Testis (tissue), 3 donors: ENCODE measurements around the gene KRT34. TPM values are rescaled to one million over a fixed set of nuclear protein-coding genes. Genes with fewer than 3 reads are reported as not detected.

Experiments
- DNase-seq: peaks from one replicate; pipeline ENCODE4 v3.0.0-alpha.2; 2019
- H3K27ac ChIP-seq, 2 donors: fragments of 200-600 bp; sonication (generic); one replicate each; pipeline ENCODE4 v1.5.1; 2019
- H3K27me3 ChIP-seq: fragments of 200-600 bp; sonication (generic); one replicate; pipeline ENCODE4 v1.5.1; 2019
- H3K36me3 ChIP-seq: fragments of 200-600 bp; sonication (generic); one replicate; pipeline ENCODE4 v1.5.1; 2017; ENCODE audit warnings: low read depth; ENCODE audit errors: missing control alignments
- H3K4me1 ChIP-seq: fragments of 200-600 bp; sonication (generic); one replicate; pipeline ENCODE4 v1.5.1; 2019
- H3K4me3 ChIP-seq, 2 donors: fragments of 200-600 bp; sonication (generic); one replicate each; pipeline ENCODE4 v1.5.1; 2017 to 2019
- H3K9me3 ChIP-seq: fragments of 200-600 bp; sonication (generic); one replicate; pipeline ENCODE4 v1.5.1; 2017
- CTCF ChIP-seq, 3 experiments: fragments of 450-650 bp in 2 of 3; fragments of 200-600 bp in 1 of 3; sonication (generic) in 1 of 3; IDR thresholded peaks; one replicate each; pipeline ENCODE4 v1.5.1; 2016 to 2019; ENCODE audit warnings: antibody characterized with exemption in 3 of 3, mild to moderate bottlenecking in 2 of 3, moderate library complexity in 1 of 3
- POLR2A ChIP-seq: fragments of 450-650 bp; IDR thresholded peaks from one replicate; pipeline ENCODE4 v1.6.1; 2017; ENCODE audit warnings: antibody characterized with exemption, mild to moderate bottlenecking, moderate library complexity
- WGBS, 2 donors: methylation state at CpG; one replicate each; pipeline ENCODE4 v1.1.5; 2018; 5-methylcytosine and 5-hydroxymethylcytosine counted together
- intact Hi-C: fragments of 100-400 bp; cut with DNase I; formaldehyde crosslinking; loops from one replicate; pipeline ENCODE4 v1.15.1; 2023; ENCODE audit warnings: low total_unique reads
- polyA plus RNA-seq: library from polyadenylated mRNA; stranded (reverse); fragments of 350-450 nt; fragmentation: Illumina TruSeq; extraction: RNeasy Lipid Tissue Mini Kit (QIAGEN cat#74804); gene quantifications from one replicate; pipeline ENCODE4 v1.2.3, GENCODE V29; 2014; ENCODE audit warnings: low read depth, low replicate concordance; ENCODE audit not compliant: insufficient read depth
- total RNA-seq, 2 donors: library from RNA; depleted of rRNA; stranded (reverse); fragments of >200 nt; gene quantifications; one replicate each; pipeline ENCODE4 v1.2.3, GENCODE V29; 2016

The KRT34 gene
- total and polyA plus RNA-seq, 3 donors from 2014 or later, result 0.50 to 1.2 (median 0.55) TPM

GRCh38 chr17:41393826-41394225, 11.7 kb upstream of the KRT34 start:
- Histone ChIP-seq H3K4me3 (no peak overlapping the region), H3K27me3 (no peaks in the 10 kb centered on the region), H3K36me3 (no peaks in the 10 kb centered on the region), H3K4me1 (peaks cover 9% of the 10 kb centered on the region), H3K27ac (peak overlapping the region in 1 of 2 donors; percentile 39), H3K9me3 (no peaks in the 10 kb centered on the region)
- TF ChIP-seq CTCF (IDR thresholded peaks at IDR 0.05) (no peak), POLR2A (no peak)
- 69 to 74% methylated on average over 10 of the region's 10 CpGs for WGBS, 2 donors
- DNase-seq, result no peak
- intact Hi-C loops, result no loop called here

DNA sequence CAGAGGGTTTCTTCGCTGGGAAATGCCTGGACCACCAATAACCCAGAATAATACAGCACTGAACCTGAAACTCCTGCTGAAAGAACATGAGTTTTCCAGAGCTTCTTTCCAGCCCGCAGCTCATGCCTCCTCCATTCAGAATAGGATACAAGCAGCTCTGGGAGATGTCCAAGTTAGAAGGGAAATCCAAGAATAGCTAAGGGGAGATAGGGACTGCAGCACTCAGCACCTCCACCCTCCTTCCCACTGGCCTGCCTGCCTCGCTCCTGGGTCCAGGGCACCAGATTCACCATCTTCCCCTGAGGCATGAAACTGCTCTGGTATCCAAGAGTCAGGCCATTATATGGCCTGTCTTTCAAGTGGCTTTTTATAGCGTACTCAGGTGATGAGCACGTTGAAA, 11.2 kb upstream of the KRT34 start:
- TF ChIP-seq POLR2A, result no peak
- TF ChIP-seq CTCF (IDR thresholded peaks at IDR 0.05), result no peak
- WGBS, 2 donors, result 56 to 60% methylated on average over 5 of the region's 5 CpGs
- H3K4me1 ChIP-seq, result peaks cover 9% of the 10 kb centered on the region
- no peaks in the 10 kb centered on the region for H3K36me3 ChIP-seq
- intact Hi-C loops, result no loop called here
- H3K27ac ChIP-seq, result peak overlapping the region; percentile 22 to 39
- no peak for DNase-seq
- no peaks in the 10 kb centered on the region for H3K9me3 ChIP-seq
- no peaks in the 10 kb centered on the region for H3K27me3 ChIP-seq
- H3K4me3 ChIP-seq, result no peak overlapping the region

DNA sequence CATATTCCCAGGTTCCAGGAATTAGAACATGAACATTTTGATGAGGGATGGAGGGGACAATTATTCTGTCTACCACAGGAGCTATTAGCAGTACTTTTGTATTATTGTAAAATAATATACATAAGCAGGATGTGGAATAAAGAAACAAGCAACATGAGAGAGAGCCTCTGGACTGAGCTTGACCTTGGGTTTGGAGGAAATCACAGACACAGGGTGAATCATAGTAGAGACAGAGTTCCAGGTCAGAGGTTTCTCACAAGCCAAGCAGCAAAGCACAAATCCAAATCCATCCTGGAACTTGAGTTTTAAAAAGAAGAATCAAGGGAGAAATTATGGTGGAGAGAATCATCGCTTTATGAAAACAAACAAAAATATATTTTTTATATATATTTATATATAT, 10.2 kb upstream of the KRT34 start:
- Histone ChIP-seq H3K4me1 (peaks cover 9% of the 10 kb centered on the region), H3K27ac (peak overlapping the region in 1 of 2 donors; percentile 22), H3K9me3 (no peaks in the 10 kb centered on the region), H3K4me3 (no peak overlapping the region), H3K36me3 (no peaks in the 10 kb centered on the region), H3K27me3 (no peaks in the 10 kb centered on the region)
- TF ChIP-seq CTCF (IDR thresholded peaks at IDR 0.05) (no peak), POLR2A (no peak)
- intact Hi-C loops, result no loop called here
- 77 to 86% methylated on average over 1 of the region's 1 CpG for WGBS, 2 donors
- DNase-seq, result no peak

DNA sequence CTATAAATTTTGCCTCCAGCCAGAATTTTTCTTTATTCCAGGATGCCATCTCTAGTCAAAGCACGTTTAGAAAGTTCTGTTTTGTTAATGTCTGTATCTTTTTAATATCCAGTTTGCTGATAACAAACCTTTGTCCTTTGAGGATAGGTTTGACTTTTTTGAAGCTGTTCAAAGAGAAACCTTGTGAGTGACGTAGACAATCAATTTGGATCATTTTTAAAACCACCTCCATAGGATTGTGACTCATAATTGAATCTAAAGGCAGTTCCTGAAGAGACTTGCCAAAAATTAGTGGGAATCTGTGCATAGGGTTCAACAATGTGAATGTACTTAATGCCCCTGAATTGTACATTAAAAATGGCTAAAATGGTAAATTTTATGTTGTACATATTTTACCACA, 9.4 kb upstream of the KRT34 start:
- 56 to 78% methylated on average over 2 of the region's 2 CpGs for WGBS, 2 donors
- no peak for TF ChIP-seq CTCF (IDR thresholded peaks at IDR 0.05)
- no peak for TF ChIP-seq POLR2A
- peaks cover 9% of the 10 kb centered on the region for H3K4me1 ChIP-seq

GRCh38 chr17:41390411-41390938, 8.4 kb upstream of the KRT34 start:
- Histone ChIP-seq H3K4me3 (no peak overlapping the region), H3K27me3 (no peaks in the 10 kb centered on the region), H3K36me3 (no peaks in the 10 kb centered on the region), H3K27ac (no peak overlapping the region), H3K4me1 (peaks cover 9% of the 10 kb centered on the region), H3K9me3 (no peaks in the 10 kb centered on the region)
- intact Hi-C loops, result no loop called here
- 43 to 67% methylated on average over 7 of the region's 7 CpGs for WGBS, 2 donors
- DNase-seq, result no peak
- no peak for TF ChIP-seq POLR2A
- no peak for TF ChIP-seq CTCF (IDR thresholded peaks at IDR 0.05)

More for the DNA sequence above, 9.4 kb upstream of the KRT34 start:
- DNase-seq, result no peak
- H3K36me3 ChIP-seq, result no peaks in the 10 kb centered on the region
- intact Hi-C loops, result no loop called here
- H3K27me3 ChIP-seq, result no peaks in the 10 kb centered on the region
- H3K9me3 ChIP-seq, result no peaks in the 10 kb centered on the region
- H3K27ac ChIP-seq, result no peak overlapping the region
- H3K4me3 ChIP-seq, result no peak overlapping the region
